Astrocyte (in vitro differentiated cells and primary cell): ENCODE measurements around the gene SKAP2.

ENCODE experiments used
- CTCF ChIP-seq: IDR thresholded peaks from 2 replicates; pipeline ENCODE4 v1.5.1; 2011; ENCODE audit warnings: low read depth, mild to moderate bottlenecking, inconsistent platforms, low read length, moderate library complexity; ENCODE audit not compliant: insufficient read depth
- EZH2 ChIP-seq: IDR thresholded peaks from 2 replicates; pipeline ENCODE4 v1.6.1; 2012; ENCODE audit warnings: mild to moderate bottlenecking, low read length, inconsistent platforms; ENCODE audit not compliant: insufficient read depth

- TF ChIP-seq CTCF (no peak), EZH2 (no peak)
Measured at GRCh38 chr7:26813432-26813831, 51.0 kb downstream of the SKAP2 start.
